ENCODE data around the gene TENM4. TPM values are rescaled to one million over a fixed set of nuclear protein-coding genes. Genes with fewer than 3 reads are reported as not detected.

The TENM4 gene
- total RNA-seq, 2 experiments from 2014 or later: not detected

- Histone ChIP-seq H3K9me2 (ENCODE audit: insufficient read depth, low read length) (no peaks in the 10 kb centered on the region), H3K4me3 (ENCODE audit: low read depth, low read length, poor library complexity, severe bottlenecking) (no peak overlapping the region), H3K27ac (ENCODE audit: low read depth, low read length, poor library complexity, severe bottlenecking) (no peak overlapping the region), H3K9me3 (ENCODE audit: low read length) (no peaks in the 10 kb centered on the region), H2AFZ (ENCODE audit: low read length) (no peak overlapping the region), H3K4me1 (ENCODE audit: insufficient read depth, low read length, poor library complexity, severe bottlenecking) (no peaks in the 10 kb centered on the region), H3K36me3 (ENCODE audit: insufficient read depth, low read length) (no peaks in the 10 kb centered on the region), H4K20me1 (ENCODE audit: insufficient read depth, low read length) (no peaks in the 10 kb centered on the region), H3K79me2 (ENCODE audit: insufficient read depth, low read depth, low read length) (no peaks in the 10 kb centered on the region), H3K4me2 (ENCODE audit: low read length) (no peak overlapping the region)
- DNase-seq (ENCODE audit: low spot score): no peak
- POLR2A ChIA-PET: no interaction called here
- intact Hi-C loops (cut with micrococcal nuclease; ENCODE audit: unreplicated experiment): no loop called here
- no TSS peak for BruUV-seq (replicated peaks)
- CTCF ChIA-PET (ENCODE audit: unreplicated experiment): no interaction called here
- no peak for TF ChIP-seq CTCF (conservative IDR thresholded peaks at IDR 0.05; ENCODE audit: low read length)
- no peak for TF ChIP-seq EZH2phosphoT487 (IDR thresholded peaks at IDR 0.05; ENCODE audit: borderline replicate concordance, low read depth, low read length)
Observed at GRCh38 chr11:79470161-79470560, 29.3 kb upstream of the TENM4 start.

- TF ChIP-seq EZH2phosphoT487 (IDR thresholded peaks at IDR 0.05; ENCODE audit: borderline replicate concordance, low read depth, low read length): no peak
- no peak for TF ChIP-seq CTCF (conservative IDR thresholded peaks at IDR 0.05; ENCODE audit: low read length)
- Histone ChIP-seq H3K79me2 (ENCODE audit: insufficient read depth, low read depth, low read length) (no peaks in the 10 kb centered on the region), H2AFZ (ENCODE audit: low read length) (no peak overlapping the region), H3K27ac (ENCODE audit: low read depth, low read length, poor library complexity, severe bottlenecking) (no peak overlapping the region), H4K20me1 (ENCODE audit: insufficient read depth, low read length) (no peaks in the 10 kb centered on the region), H3K4me2 (ENCODE audit: low read length) (no peak overlapping the region), H3K4me1 (ENCODE audit: insufficient read depth, low read length, poor library complexity, severe bottlenecking) (no peaks in the 10 kb centered on the region), H3K36me3 (ENCODE audit: insufficient read depth, low read length) (no peaks in the 10 kb centered on the region), H3K9me3 (ENCODE audit: low read length) (no peaks in the 10 kb centered on the region), H3K9me2 (ENCODE audit: insufficient read depth, low read length) (no peaks in the 10 kb centered on the region), H3K4me3 (ENCODE audit: low read depth, low read length, poor library complexity, severe bottlenecking) (no peak overlapping the region)
- ChIA-PET CTCF (ENCODE audit: unreplicated experiment) (no interaction called here), POLR2A (no interaction called here)
- DNase-seq (ENCODE audit: low spot score): no peak
- BruUV-seq (replicated peaks): no TSS peak
- intact Hi-C loops (cut with micrococcal nuclease; ENCODE audit: unreplicated experiment): no loop called here
Observed at GRCh38 chr11:79467761-79468160, 26.9 kb upstream of the TENM4 start.

GRCh38 chr11:79466411-79466810 is 25.6 kb upstream of the TENM4 start:
- H3K9me2 ChIP-seq (ENCODE audit: insufficient read depth, low read length): no peaks in the 10 kb centered on the region
- no peaks in the 10 kb centered on the region for H3K36me3 ChIP-seq (ENCODE audit: insufficient read depth, low read length)
- no peaks in the 10 kb centered on the region for H3K79me2 ChIP-seq (ENCODE audit: insufficient read depth, low read depth, low read length)
- no peak for DNase-seq (ENCODE audit: low spot score)
- no peaks in the 10 kb centered on the region for H3K4me1 ChIP-seq (ENCODE audit: insufficient read depth, low read length, poor library complexity, severe bottlenecking)
- H3K27ac ChIP-seq (ENCODE audit: low read depth, low read length, poor library complexity, severe bottlenecking): no peak overlapping the region
- intact Hi-C loops (cut with micrococcal nuclease; ENCODE audit: unreplicated experiment): no loop called here
- no peak overlapping the region for H3K4me2 ChIP-seq (ENCODE audit: low read length)
- CTCF ChIA-PET (ENCODE audit: unreplicated experiment): no interaction called here
- H3K4me3 ChIP-seq (ENCODE audit: low read depth, low read length, poor library complexity, severe bottlenecking): no peak overlapping the region
- BruUV-seq (replicated peaks): no TSS peak
- H4K20me1 ChIP-seq (ENCODE audit: insufficient read depth, low read length): no peaks in the 10 kb centered on the region
- no peaks in the 10 kb centered on the region for H3K9me3 ChIP-seq (ENCODE audit: low read length)
- no peak overlapping the region for H2AFZ ChIP-seq (ENCODE audit: low read length)
- TF ChIP-seq CTCF (conservative IDR thresholded peaks at IDR 0.05; ENCODE audit: low read length) (no peak), EZH2phosphoT487 (IDR thresholded peaks at IDR 0.05; ENCODE audit: borderline replicate concordance, low read depth, low read length) (no peak)
- POLR2A ChIA-PET: interaction anchor here (1.0 kb wide), 1 partner anchor 16 kb away, joined by 3 read pairs; no protein-coding TSS in a partner anchor
